CD4-positive, alpha-beta T cell treated with Interleukin-2 at 100 ng/mL for 4 hours (primary cell): Measurements from ENCODE around the gene ZNF722.
"Not testable (repeated sequence)": the region's sequence is repeated elsewhere in the genome, so short reads cannot be mapped to it uniquely, and the experiment has no call there.

Experiments
- DNase-seq: peaks from one replicate; pipeline ENCODE4 v3.0.0-alpha.2; 2020; ENCODE audit warnings: low spot score

ZNF722 gene

DNA sequence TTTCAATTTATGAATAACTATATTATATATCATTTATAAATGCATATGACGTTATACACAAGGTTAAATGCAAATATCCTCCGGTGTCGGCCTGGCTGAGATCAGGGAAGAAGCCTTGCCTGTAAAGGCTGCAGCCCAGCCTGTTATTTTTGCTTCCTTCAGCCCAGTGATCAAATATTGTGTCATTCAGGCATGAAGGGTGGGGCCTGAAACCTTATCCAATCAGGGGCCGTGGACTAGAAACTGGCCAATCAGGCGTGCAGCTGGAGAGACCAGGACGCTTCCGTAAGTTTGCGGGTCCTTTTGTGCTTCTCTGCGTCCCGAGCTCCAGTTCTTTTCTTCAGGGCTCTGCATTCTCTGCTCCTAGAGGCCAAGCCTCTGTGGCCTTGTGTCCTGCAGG, at the start of gene ZNF722:
Gene ZNF722, plus strand, starts transcription at position 301 of the 400 bp plus-strand sequence. CDS start 113 bp downstream, outside the sequence.
- DNase-seq: no peak

DNA sequence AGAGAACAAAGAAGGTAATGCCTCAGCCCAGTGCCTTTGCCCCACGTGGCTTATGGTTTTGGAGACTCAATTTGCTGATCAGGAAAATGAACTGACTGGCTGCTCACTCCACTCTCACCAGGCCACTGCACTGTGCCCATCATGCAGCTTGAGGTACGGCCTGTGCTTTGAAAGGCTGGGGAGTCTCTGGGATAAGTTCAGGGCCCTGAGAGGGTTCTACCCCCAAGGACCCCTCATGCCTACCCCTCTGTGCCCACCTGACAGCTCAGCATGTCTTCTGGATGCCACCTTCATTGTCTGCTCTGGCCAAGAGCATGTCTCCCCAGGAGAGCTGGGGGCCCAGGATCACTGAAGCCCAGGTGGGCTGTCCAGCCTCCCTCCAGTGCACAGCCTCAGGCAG, 45.5 kb upstream of the ZNF722 start:
- no peak for DNase-seq

DNA sequence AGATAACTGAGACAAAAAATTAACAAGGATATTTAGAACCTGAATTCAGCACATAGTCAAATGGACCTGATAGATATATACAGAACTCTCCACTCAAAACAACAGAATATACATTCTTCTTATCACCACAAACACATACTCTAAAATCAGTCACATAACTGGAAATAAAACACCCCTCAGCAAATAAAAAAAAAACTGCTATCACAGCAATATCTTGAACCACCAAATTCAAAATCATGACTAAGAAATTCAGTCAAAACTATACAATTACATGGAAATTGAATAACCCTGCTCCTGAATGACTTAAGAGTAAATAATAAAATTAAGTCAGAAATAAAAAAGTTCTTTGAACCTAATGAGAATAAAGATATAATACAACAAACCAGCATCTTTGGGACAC, 30.0 kb upstream of the ZNF722 start:
- no peak for DNase-seq

DNA sequence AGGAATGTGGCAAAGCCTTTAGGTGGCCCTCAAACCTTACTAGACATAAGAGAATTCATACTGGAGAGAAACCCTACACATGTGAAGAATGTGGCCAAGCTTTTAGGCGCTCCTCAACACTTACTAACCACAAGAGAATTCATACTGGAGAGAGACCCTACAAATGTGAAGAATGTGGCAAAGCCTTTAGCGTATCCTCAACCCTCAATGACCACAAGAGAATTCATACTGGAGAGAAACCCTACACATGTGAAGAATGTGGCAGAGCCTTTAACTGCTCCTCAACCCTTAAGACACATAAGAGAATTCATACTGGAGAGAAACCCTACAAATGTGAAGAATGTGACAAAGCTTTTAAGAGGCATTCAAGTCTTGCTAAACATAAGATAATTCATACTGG, 16.8 kb downstream of the ZNF722 start:
- DNase-seq: not testable (repeated sequence)

GRCh38 chr7:64035388-64035787, 36.7 kb downstream of the ZNF722 start:
- DNase-seq: no peak

DNA sequence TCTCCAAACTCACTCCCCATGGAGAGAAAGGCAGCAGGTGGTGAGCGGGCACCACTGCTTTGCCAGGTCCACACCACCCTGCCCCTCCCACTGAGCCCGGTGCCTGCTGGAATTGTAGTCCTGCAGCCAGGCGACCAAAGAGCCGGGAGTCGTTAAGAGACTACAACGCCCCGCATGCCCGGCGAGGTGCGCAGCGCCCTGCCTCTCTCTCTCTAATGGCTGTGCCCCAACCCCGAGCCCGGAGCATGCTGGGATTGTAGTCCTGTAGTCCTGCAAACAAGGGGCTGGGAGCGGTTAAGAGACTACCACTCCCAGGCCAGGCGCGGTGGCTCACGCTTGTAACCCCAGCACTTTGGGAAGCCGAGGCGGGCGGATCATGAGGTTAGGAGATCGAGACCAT, 38.4 kb downstream of the ZNF722 start:
- DNase-seq: no peak

- no peak for DNase-seq
Measured at GRCh38 chr7:64045301-64046040, 46.8 kb downstream of the ZNF722 start, which contains the start of gene ZNF727. TSS of gene ZNF727 (plus strand) at chr7:64045434. CDS start at chr7:64045622, 188 bp downstream.

- no peak for DNase-seq
Measured at GRCh38 chr7:64046041-64046389, 47.4 kb downstream of the ZNF722 start.
